ENCODE measurements around the gene VPS11. TPM values are rescaled to one million over a fixed set of nuclear protein-coding genes. Genes with fewer than 3 reads are reported as not detected.

VPS11 gene
- total and polyA plus RNA-seq, 11 donors = 18.7 to 33.3 (median 21.7) TPM

GRCh38 chr11:119089319-119089718, 21.7 kb downstream of the VPS11 start:
- no peaks in the 10 kb centered on the region for H3K9me3 ChIP-seq
- H3K36me3 ChIP-seq = peaks cover 0 to 27% (median 12%) of the 10 kb centered on the region in 9 donors
- ATAC-seq (no peak), DNase-seq (no peak)
- peaks cover 7 to 39% (median 26%) of the 10 kb centered on the region in 12 donors for H3K4me1 ChIP-seq
- 88 to 100% (median 95%) methylated on average over 1 of the region's 1 CpG for WGBS, 4 donors
- no peak overlapping the region for H3K4me3 ChIP-seq
- intact Hi-C loops (cut with DNase I) = loop anchor here in 1 of 10 donors (10.0 kb wide), 1 partner anchor 105 kb away; no protein-coding TSS in a partner anchor
- H3K27me3 ChIP-seq = no peaks in the 10 kb centered on the region
- TF ChIP-seq CTCF (IDR thresholded peaks at IDR 0.05) (no peak), POLR2A (IDR thresholded peaks at IDR 0.05) (no peak)
- H3K27ac ChIP-seq = no peak overlapping the region

GRCh38 chr11:119091178-119091577, 23.6 kb downstream of the VPS11 start:
- Histone ChIP-seq H3K36me3 (peaks cover 0 to 27% (median 12%) of the 10 kb centered on the region in 9 donors), H3K4me1 (peaks cover 6 to 35% (median 20%) of the 10 kb centered on the region in 12 donors), H3K27ac (no peak overlapping the region), H3K27me3 (no peaks in the 10 kb centered on the region), H3K4me3 (no peak overlapping the region), H3K9me3 (no peaks in the 10 kb centered on the region)
- no peak for ATAC-seq
- TF ChIP-seq CTCF (IDR thresholded peaks at IDR 0.05) = no peak
- no peak for TF ChIP-seq POLR2A (IDR thresholded peaks at IDR 0.05)
- intact Hi-C loops (cut with DNase I) = loop anchor here in 1 of 10 donors (5.0 to 10.0 kb wide), 2 partner anchors 36 to 104 kb away; no protein-coding TSS in a partner anchor
- DNase-seq = no peak
- 72 to 79% (median 77%) methylated on average over 9 of the region's 9 CpGs for WGBS, 4 donors

- intact Hi-C loops (cut with DNase I) = loop anchor here in 1 of 10 donors (5.0 to 10.0 kb wide), 2 partner anchors 35 to 103 kb away; no protein-coding TSS in a partner anchor
- 82 to 88% (median 87%) methylated on average over 13 of the region's 13 CpGs for WGBS, 4 donors
- Histone ChIP-seq H3K9me3 (no peaks in the 10 kb centered on the region), H3K36me3 (peaks cover 0 to 35% (median 21%) of the 10 kb centered on the region in 9 donors), H3K4me3 (peak overlapping the region in 1 of 12 donors; percentile 84), H3K4me1 (peaks cover 6 to 33% (median 19%) of the 10 kb centered on the region in 12 donors), H3K27ac (peak overlapping the region in 1 of 12 donors; percentile 97), H3K27me3 (no peaks in the 10 kb centered on the region)
- DNase-seq (no peak), ATAC-seq (no peak)
- no peak for TF ChIP-seq CTCF (IDR thresholded peaks at IDR 0.05)
- TF ChIP-seq POLR2A (IDR thresholded peaks at IDR 0.05) = no peak
These were observed 24.6 kb downstream of the VPS11 start for GRCh38 chr11:119091966-119092879.

Measured in heart left ventricle (tissue), 16 donors.